Stimulated activated effector memory CD8-positive, alpha-beta T cell treated with anti-CD3 and anti-CD28 coated beads, Interleukin-12 subunit alpha, Interleukin-12 subunit beta, amount 100 ng/mL, for 72 hours (primary cell): ENCODE data around the gene VSTM4.

Source experiments
- ATAC-seq: fragments of 150-1000 bp; cut with Tn5 transposase; 2 replicates; pipeline ENCODE4 v1.10.0; 2021
- DNase-seq, 2 donors: peaks; one replicate each; pipeline ENCODE4 v3.0.0; 2021 to 2022; ENCODE audit warnings: low spot score in 2 of 2
- H3K27ac Mint-ChIP-seq: one replicate; pipeline ENCODE4 v1.8.0; 2022; ENCODE audit warnings: mild to moderate bottlenecking, mixed read lengths
- H3K36me3 Mint-ChIP-seq: one replicate; pipeline ENCODE4 v1.8.0; 2022; ENCODE audit warnings: mild to moderate bottlenecking, mixed read lengths
- H3K4me1 Mint-ChIP-seq: one replicate; pipeline ENCODE4 v1.8.0; 2022; ENCODE audit warnings: mixed read lengths
- H3K4me3 Mint-ChIP-seq: one replicate; pipeline ENCODE4 v1.8.0; 2022; ENCODE audit warnings: mild to moderate bottlenecking, mixed read lengths
- H3K9me3 Mint-ChIP-seq: one replicate; pipeline ENCODE4 v1.8.0; 2022; ENCODE audit warnings: mixed read lengths

Gene VSTM4

GRCh38 chr10:49114718-49115014, 656 bp downstream of the VSTM4 start:
- H3K9me3 Mint-ChIP-seq, result no peaks in the 10 kb centered on the region
- no peak overlapping the region for H3K27ac Mint-ChIP-seq
- no peak for ATAC-seq
- peak overlapping the region; percentile 53 for H3K4me3 Mint-ChIP-seq
- peak in 1 of 2 donors; percentile 41 for DNase-seq
- H3K36me3 Mint-ChIP-seq, result no peaks in the 10 kb centered on the region
- H3K4me1 Mint-ChIP-seq, result no peaks in the 10 kb centered on the region

- no peaks in the 10 kb centered on the region for H3K36me3 Mint-ChIP-seq
- ATAC-seq, result no peak
- H3K4me3 Mint-ChIP-seq, result no peak overlapping the region
- H3K9me3 Mint-ChIP-seq, result no peaks in the 10 kb centered on the region
- peak in 1 of 2 donors; percentile 23 for DNase-seq
- no peaks in the 10 kb centered on the region for H3K4me1 Mint-ChIP-seq
- H3K27ac Mint-ChIP-seq, result no peak overlapping the region
Measured at GRCh38 chr10:49113741-49114141, 1.6 kb downstream of the VSTM4 start.

- no peaks in the 10 kb centered on the region for H3K9me3 Mint-ChIP-seq
- DNase-seq (peak in 1 of 2 donors; percentile 12), ATAC-seq (no peak)
- H3K36me3 Mint-ChIP-seq, result no peaks in the 10 kb centered on the region
- H3K4me3 Mint-ChIP-seq, result no peak overlapping the region
- no peak overlapping the region for H3K27ac Mint-ChIP-seq
- no peaks in the 10 kb centered on the region for H3K4me1 Mint-ChIP-seq
Measured at GRCh38 chr10:49112851-49113250, 2.5 kb downstream of the VSTM4 start.

- H3K4me3 Mint-ChIP-seq, result no peak overlapping the region
- ATAC-seq, result no peak
- peak in 1 of 2 donors; percentile 26 for DNase-seq
- no peaks in the 10 kb centered on the region for H3K9me3 Mint-ChIP-seq
- H3K36me3 Mint-ChIP-seq, result no peaks in the 10 kb centered on the region
- H3K4me1 Mint-ChIP-seq, result no peaks in the 10 kb centered on the region
- H3K27ac Mint-ChIP-seq, result no peak overlapping the region
Measured at GRCh38 chr10:49112098-49112497, 3.2 kb downstream of the VSTM4 start.

- H3K4me1 Mint-ChIP-seq, result no peaks in the 10 kb centered on the region
- H3K9me3 Mint-ChIP-seq, result no peaks in the 10 kb centered on the region
- no peak overlapping the region for H3K4me3 Mint-ChIP-seq
- DNase-seq (no peak), ATAC-seq (no peak)
- H3K27ac Mint-ChIP-seq, result no peak overlapping the region
- no peaks in the 10 kb centered on the region for H3K36me3 Mint-ChIP-seq
Measured at GRCh38 chr10:49111320-49111698, 4.0 kb downstream of the VSTM4 start.

- no peak overlapping the region for H3K4me3 Mint-ChIP-seq
- no peaks in the 10 kb centered on the region for H3K36me3 Mint-ChIP-seq
- H3K27ac Mint-ChIP-seq, result no peak overlapping the region
- ATAC-seq (no peak), DNase-seq (peak in 1 of 2 donors; percentile 38)
- H3K9me3 Mint-ChIP-seq, result no peaks in the 10 kb centered on the region
- no peaks in the 10 kb centered on the region for H3K4me1 Mint-ChIP-seq
Measured at GRCh38 chr10:49110684-49111319, 4.5 kb downstream of the VSTM4 start.

GRCh38 chr10:49109669-49110340, 5.5 kb downstream of the VSTM4 start:
- Mint-ChIP-seq H3K9me3 (peaks cover 1% of the 10 kb centered on the region), H3K27ac (no peak overlapping the region), H3K4me3 (no peak overlapping the region), H3K4me1 (peaks cover 2% of the 10 kb centered on the region), H3K36me3 (no peaks in the 10 kb centered on the region)
- DNase-seq, result peak in 1 of 2 donors; percentile 18
- no peak for ATAC-seq

GRCh38 chr10:49108656-49109055, 6.7 kb downstream of the VSTM4 start:
- Mint-ChIP-seq H3K4me3 (no peak overlapping the region), H3K9me3 (peaks cover 5% of the 10 kb centered on the region), H3K36me3 (no peaks in the 10 kb centered on the region), H3K27ac (no peak overlapping the region), H3K4me1 (peaks cover 8% of the 10 kb centered on the region)
- no peak for ATAC-seq
- DNase-seq, result peak in 1 of 2 donors; percentile 34

GRCh38 chr10:49107887-49108267, 7.4 kb downstream of the VSTM4 start:
- Mint-ChIP-seq H3K4me3 (no peak overlapping the region), H3K27ac (no peak overlapping the region), H3K36me3 (no peaks in the 10 kb centered on the region), H3K4me1 (peaks cover 8% of the 10 kb centered on the region), H3K9me3 (peaks cover 5% of the 10 kb centered on the region)
- ATAC-seq, result no peak
- peak in 1 of 2 donors; percentile 30 for DNase-seq

- H3K36me3 Mint-ChIP-seq, result no peaks in the 10 kb centered on the region
- H3K9me3 Mint-ChIP-seq, result peaks cover 5% of the 10 kb centered on the region
- DNase-seq (peak in 1 of 2 donors; percentile 33), ATAC-seq (no peak)
- no peak overlapping the region for H3K27ac Mint-ChIP-seq
- H3K4me1 Mint-ChIP-seq, result peaks cover 8% of the 10 kb centered on the region
- no peak overlapping the region for H3K4me3 Mint-ChIP-seq
Measured at GRCh38 chr10:49107111-49107886, 8.0 kb downstream of the VSTM4 start.

- Mint-ChIP-seq H3K4me1 (peaks cover 8% of the 10 kb centered on the region), H3K4me3 (no peak overlapping the region), H3K9me3 (peaks cover 5% of the 10 kb centered on the region), H3K36me3 (no peaks in the 10 kb centered on the region), H3K27ac (no peak overlapping the region)
- DNase-seq (no peak), ATAC-seq (no peak)
Measured at GRCh38 chr10:49106451-49106850, 8.9 kb downstream of the VSTM4 start.

- H3K9me3 Mint-ChIP-seq, result peaks cover 5% of the 10 kb centered on the region
- DNase-seq, result no peak
- no peak overlapping the region for H3K4me3 Mint-ChIP-seq
- no peak for ATAC-seq
- H3K27ac Mint-ChIP-seq, result peak overlapping the region; percentile 29
- peaks cover 8% of the 10 kb centered on the region for H3K4me1 Mint-ChIP-seq
- no peaks in the 10 kb centered on the region for H3K36me3 Mint-ChIP-seq
Measured at GRCh38 chr10:49105076-49105475, 10.2 kb downstream of the VSTM4 start.

GRCh38 chr10:49104323-49104722, 11.0 kb downstream of the VSTM4 start:
- H3K36me3 Mint-ChIP-seq, result no peaks in the 10 kb centered on the region
- peaks cover 8% of the 10 kb centered on the region for H3K4me1 Mint-ChIP-seq
- peaks cover 5% of the 10 kb centered on the region for H3K9me3 Mint-ChIP-seq
- ATAC-seq (no peak), DNase-seq (peak in 1 of 2 donors; percentile 33)
- peak overlapping the region; percentile 29 for H3K27ac Mint-ChIP-seq
- no peak overlapping the region for H3K4me3 Mint-ChIP-seq

GRCh38 chr10:49103761-49104160, 11.6 kb downstream of the VSTM4 start:
- Mint-ChIP-seq H3K4me3 (no peak overlapping the region), H3K27ac (peak overlapping the region; percentile 29)
- DNase-seq, result peak in 1 of 2 donors; percentile 8

GRCh38 chr10:49099046-49099445, 16.3 kb downstream of the VSTM4 start:
- Mint-ChIP-seq H3K4me3 (no peak overlapping the region), H3K4me1 (no peaks in the 10 kb centered on the region), H3K27ac (no peak overlapping the region), H3K36me3 (no peaks in the 10 kb centered on the region), H3K9me3 (no peaks in the 10 kb centered on the region)
- DNase-seq (peak in 1 of 2 donors; percentile 33), ATAC-seq (no peak)

More at GRCh38 chr10:49103761-49104160, 11.6 kb downstream of the VSTM4 start:
- Mint-ChIP-seq H3K4me1 (peaks cover 8% of the 10 kb centered on the region), H3K36me3 (no peaks in the 10 kb centered on the region), H3K9me3 (peaks cover 5% of the 10 kb centered on the region)
- no peak for ATAC-seq
